IPS-18c (cell line): ENCODE results near the gene CLEC10A.
"Not testable (repeated sequence)": the region's sequence is repeated elsewhere in the genome, so short reads cannot be mapped to it uniquely, and the experiment has no call there.

Experiments used
- H3K4me3 ChIP-seq: 2 replicates; pipeline ENCODE4 v1.7.0; 2013; ENCODE audit warnings: low read depth, mild to moderate bottlenecking, low read length, moderate library complexity; ENCODE audit not compliant: insufficient read depth
- H3K9me3 ChIP-seq: one replicate; pipeline ENCODE4 v1.6.1; 2013; ENCODE audit warnings: mild to moderate bottlenecking, low read length, moderate library complexity; ENCODE audit not compliant: control insufficient read depth, insufficient read depth

CLEC10A gene

GRCh38 chr17:7084088-7084487 lies 4.0 kb upstream of the CLEC10A start:
- no peaks in the 10 kb centered on the region for H3K9me3 ChIP-seq
- no peak overlapping the region for H3K4me3 ChIP-seq

- Histone ChIP-seq H3K4me3 (no peak overlapping the region), H3K9me3 (no peaks in the 10 kb centered on the region)
These were observed 3.5 kb upstream of the CLEC10A start for GRCh38 chr17:7083592-7083991.

- Histone ChIP-seq H3K9me3 (no peaks in the 10 kb centered on the region), H3K4me3 (no peak overlapping the region)
These were observed 1.5 kb upstream of the CLEC10A start for GRCh38 chr17:7081341-7082062.

GRCh38 chr17:7080456-7081041 lies 498 bp upstream of the CLEC10A start:
- Histone ChIP-seq H3K9me3 (no peaks in the 10 kb centered on the region), H3K4me3 (no peak overlapping the region)

GRCh38 chr17:7078711-7079110 lies 1.3 kb downstream of the CLEC10A start:
- no peaks in the 10 kb centered on the region for H3K9me3 ChIP-seq
- no peak overlapping the region for H3K4me3 ChIP-seq

GRCh38 chr17:7077911-7078546 lies 2.0 kb downstream of the CLEC10A start:
- Histone ChIP-seq H3K4me3 (no peak overlapping the region), H3K9me3 (no peaks in the 10 kb centered on the region)

GRCh38 chr17:7074931-7075330 lies 5.1 kb downstream of the CLEC10A start:
- no peaks in the 10 kb centered on the region for H3K9me3 ChIP-seq

GRCh38 chr17:7072406-7072805 lies 7.6 kb downstream of the CLEC10A start:
- Histone ChIP-seq H3K4me3 (no peak overlapping the region), H3K9me3 (peaks cover 5% of the 10 kb centered on the region)

More at GRCh38 chr17:7074931-7075330, 5.1 kb downstream of the CLEC10A start:
- H3K4me3 ChIP-seq = no peak overlapping the region

GRCh38 chr17:7070712-7071111 lies 9.3 kb downstream of the CLEC10A start:
- Histone ChIP-seq H3K9me3 (peaks cover 5% of the 10 kb centered on the region), H3K4me3 (no peak overlapping the region)

- H3K9me3 ChIP-seq = peaks cover 5% of the 10 kb centered on the region
- no peak overlapping the region for H3K4me3 ChIP-seq
These were observed 11.8 kb downstream of the CLEC10A start for GRCh38 chr17:7068268-7068667.

GRCh38 chr17:7067198-7067597 lies 12.9 kb downstream of the CLEC10A start:
- Histone ChIP-seq H3K4me3 (no peak overlapping the region), H3K9me3 (peaks cover 5% of the 10 kb centered on the region)

- peaks cover 5% of the 10 kb centered on the region for H3K9me3 ChIP-seq
- H3K4me3 ChIP-seq = no peak overlapping the region
These were observed 15.8 kb downstream of the CLEC10A start for GRCh38 chr17:7064261-7064660.

GRCh38 chr17:7063518-7064094 lies 16.4 kb downstream of the CLEC10A start:
- Histone ChIP-seq H3K9me3 (peaks cover 5% of the 10 kb centered on the region), H3K4me3 (no peak overlapping the region)

- no peaks in the 10 kb centered on the region for H3K9me3 ChIP-seq
- no peak overlapping the region for H3K4me3 ChIP-seq
These were observed 19.7 kb downstream of the CLEC10A start for GRCh38 chr17:7060165-7060891.

GRCh38 chr17:7058831-7059447 lies 21.1 kb downstream of the CLEC10A start:
- no peak overlapping the region for H3K4me3 ChIP-seq
- H3K9me3 ChIP-seq = no peaks in the 10 kb centered on the region

- Histone ChIP-seq H3K4me3 (no peak overlapping the region), H3K9me3 (no peaks in the 10 kb centered on the region)
These were observed 23.7 kb downstream of the CLEC10A start for GRCh38 chr17:7056386-7056785.

GRCh38 chr17:7050583-7050982 lies 29.5 kb downstream of the CLEC10A start:
- not testable (repeated sequence) for H3K9me3 ChIP-seq

More at GRCh38 chr17:7050583-7050982, 29.5 kb downstream of the CLEC10A start:
- H3K4me3 ChIP-seq = not testable (repeated sequence)
